GDM1 (cell line): Measurements from ENCODE around the gene TTC9C.
"Not testable (repeated sequence)": the region's sequence is repeated elsewhere in the genome, so short reads cannot be mapped to it uniquely, and the experiment has no call there.

Experiments used
- DNase-seq: peaks from one replicate; lab custom pipeline; 2025; lab: John Stamatoyannopoulos, UW

TTC9C gene

GRCh38 chr11:62709247-62710000 lies 18.9 kb upstream of the TTC9C start:
- DNase-seq, result peak; percentile 95

GRCh38 chr11:62710001-62710345 lies 18.3 kb upstream of the TTC9C start:
- DNase-seq, result no peak

GRCh38 chr11:62712276-62712812 lies 15.9 kb upstream of the TTC9C start:
- no peak for DNase-seq

DNA sequence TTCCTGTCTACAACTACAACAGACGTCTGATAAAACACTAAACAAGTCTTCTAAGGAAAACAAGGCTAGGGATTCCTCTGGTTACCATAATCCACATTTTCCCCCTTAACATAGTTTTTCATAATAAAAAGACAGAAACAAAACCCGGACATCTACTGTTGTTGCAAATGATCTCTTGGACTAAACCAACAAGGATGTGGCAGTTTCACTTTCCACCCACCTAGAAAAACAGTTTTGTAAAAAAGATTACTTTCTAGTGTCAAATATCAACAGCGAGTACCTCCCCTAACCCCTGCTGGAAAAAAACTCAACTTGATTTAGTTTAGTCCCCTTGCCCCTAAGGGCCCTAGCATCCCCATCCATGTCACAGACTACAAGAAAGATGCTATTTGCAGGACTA lies 15.4 kb upstream of the TTC9C start:
- no peak for DNase-seq

GRCh38 chr11:62713343-62713742 lies 14.9 kb upstream of the TTC9C start:
- no peak for DNase-seq

DNA sequence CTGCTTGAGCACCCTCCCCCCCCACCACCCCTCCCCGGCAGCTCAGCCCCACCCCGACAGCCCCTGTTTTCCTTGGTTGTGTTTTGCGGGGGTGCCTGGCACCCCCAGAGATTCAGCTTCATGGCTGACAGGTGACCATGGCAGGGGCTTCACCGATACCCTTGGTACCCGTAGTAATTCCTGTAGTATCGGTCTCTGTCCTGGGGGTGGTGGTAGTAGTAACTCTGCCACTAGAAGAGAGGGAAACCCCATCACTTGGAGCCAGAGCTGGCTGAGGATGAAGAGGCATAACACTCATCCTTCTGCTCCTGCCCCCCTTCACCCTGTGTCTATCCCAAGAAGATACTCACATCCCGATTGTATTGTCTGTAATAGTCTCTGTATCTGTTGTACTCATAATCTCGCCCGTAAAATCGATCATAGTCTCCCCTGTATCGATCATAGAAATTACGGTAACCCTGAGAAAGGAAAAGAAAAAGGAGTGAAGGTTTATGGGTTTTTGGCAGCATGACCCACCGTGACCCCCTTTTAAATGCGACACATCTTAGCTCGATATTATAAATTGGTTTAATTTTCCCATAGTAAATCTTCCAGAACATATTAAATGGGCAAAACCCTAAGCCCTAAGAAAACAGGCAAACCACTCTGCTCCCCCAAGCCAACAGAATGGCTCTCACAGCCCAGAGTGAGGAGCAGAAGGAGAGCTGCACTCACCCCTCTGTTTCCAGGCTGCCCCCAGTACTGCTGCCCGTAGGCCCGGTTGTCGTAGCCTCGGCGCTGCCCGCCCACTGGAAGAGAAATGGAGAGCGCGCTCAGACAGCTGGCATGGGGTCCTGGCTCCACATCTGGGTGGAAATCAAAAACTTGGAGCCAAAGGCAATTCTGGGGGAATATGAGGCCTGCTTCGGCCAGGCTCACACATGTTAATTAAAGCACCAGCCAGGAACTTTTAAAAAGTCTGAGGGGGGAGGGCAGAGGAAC lies 12.8 kb upstream of the TTC9C start:
- DNase-seq, result no peak

DNA sequence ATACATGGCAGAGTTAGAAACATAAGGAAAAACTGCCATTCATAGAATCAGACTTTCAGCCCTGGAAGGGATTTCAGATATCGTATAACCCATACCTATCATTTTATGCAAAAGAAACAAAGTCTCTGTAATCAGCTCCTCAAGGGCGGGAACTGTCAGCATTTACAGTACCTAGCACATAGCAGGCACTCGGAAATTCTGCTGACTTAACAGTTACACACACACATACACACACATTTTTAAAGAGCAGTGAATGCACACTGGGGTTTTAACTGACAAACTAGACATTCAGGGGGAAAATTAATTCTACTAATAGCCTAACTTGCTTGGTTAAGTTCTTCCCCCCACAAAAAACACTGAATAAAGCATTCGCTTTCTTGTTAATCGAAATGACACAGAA lies 12.1 kb upstream of the TTC9C start:
- DNase-seq, result no peak

DNA sequence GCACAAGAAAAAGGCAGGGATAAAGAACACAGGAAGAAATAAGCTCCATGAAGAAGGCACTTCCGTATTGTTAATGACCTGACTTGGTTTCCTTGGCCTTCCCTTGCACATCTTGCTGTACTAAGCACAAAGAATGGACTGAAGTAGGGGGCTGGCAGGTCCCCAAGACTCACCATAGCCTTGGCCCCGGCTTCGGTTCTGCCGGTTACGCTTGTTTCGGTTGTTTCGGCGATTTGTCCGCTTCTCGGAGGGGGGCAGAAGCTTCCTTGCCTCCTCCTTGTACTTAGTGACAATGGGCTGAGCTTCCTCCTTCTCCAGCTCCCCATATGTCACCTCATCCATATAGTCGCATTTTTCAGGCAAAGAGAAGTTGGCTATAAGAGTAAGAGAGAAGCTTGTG lies 11.5 kb upstream of the TTC9C start:
- no peak for DNase-seq

- DNase-seq, result no peak
Observed at GRCh38 chr11:62719302-62719978, 8.8 kb upstream of the TTC9C start.

GRCh38 chr11:62721994-62722393 lies 6.3 kb upstream of the TTC9C start:
- DNase-seq, result peak; percentile 3

GRCh38 chr11:62724171-62724570 lies 4.1 kb upstream of the TTC9C start:
- no peak for DNase-seq

GRCh38 chr11:62725646-62726045 lies 2.6 kb upstream of the TTC9C start:
- DNase-seq, result no peak

DNA sequence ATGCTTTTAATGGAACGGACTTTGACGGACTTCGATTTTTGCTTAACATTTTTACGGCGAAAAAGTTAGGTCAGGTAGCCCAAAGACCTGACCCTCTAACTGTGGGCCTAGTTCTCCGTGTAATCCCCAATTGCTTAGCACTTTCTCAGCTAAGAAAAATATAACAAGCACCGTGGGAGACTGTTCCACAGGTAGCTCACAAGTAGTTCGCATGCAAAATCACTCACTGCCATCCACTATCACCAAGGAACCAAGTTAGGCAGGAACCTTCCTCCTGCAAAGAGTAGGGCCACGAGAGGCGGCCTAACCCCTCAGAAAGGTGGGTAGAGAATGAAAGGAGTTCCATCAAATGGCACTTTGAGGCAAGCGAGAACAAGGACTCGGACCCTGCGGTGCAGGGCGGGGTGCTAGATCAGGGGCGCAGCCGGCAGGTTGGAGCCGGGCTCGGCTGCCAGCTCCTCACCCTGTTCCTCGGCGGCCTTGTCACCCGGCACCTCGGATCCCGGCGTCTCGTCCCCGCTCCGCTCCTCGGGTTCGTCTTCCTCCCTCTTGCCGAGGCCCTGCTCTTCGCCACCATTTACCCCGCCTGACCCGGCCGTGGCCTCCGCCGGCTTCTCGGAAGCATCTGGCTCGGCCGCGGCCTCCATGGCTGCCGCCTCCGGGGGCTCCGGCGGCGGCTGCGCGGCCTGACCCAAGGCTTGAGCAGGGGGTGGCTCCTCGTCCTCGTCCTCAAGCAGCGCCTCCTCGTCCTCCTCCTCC lies 2.0 kb upstream of the TTC9C start:
- no peak for DNase-seq

- no peak for DNase-seq
Observed at GRCh38 chr11:62726915-62727164, 1.4 kb upstream of the TTC9C start.

DNA sequence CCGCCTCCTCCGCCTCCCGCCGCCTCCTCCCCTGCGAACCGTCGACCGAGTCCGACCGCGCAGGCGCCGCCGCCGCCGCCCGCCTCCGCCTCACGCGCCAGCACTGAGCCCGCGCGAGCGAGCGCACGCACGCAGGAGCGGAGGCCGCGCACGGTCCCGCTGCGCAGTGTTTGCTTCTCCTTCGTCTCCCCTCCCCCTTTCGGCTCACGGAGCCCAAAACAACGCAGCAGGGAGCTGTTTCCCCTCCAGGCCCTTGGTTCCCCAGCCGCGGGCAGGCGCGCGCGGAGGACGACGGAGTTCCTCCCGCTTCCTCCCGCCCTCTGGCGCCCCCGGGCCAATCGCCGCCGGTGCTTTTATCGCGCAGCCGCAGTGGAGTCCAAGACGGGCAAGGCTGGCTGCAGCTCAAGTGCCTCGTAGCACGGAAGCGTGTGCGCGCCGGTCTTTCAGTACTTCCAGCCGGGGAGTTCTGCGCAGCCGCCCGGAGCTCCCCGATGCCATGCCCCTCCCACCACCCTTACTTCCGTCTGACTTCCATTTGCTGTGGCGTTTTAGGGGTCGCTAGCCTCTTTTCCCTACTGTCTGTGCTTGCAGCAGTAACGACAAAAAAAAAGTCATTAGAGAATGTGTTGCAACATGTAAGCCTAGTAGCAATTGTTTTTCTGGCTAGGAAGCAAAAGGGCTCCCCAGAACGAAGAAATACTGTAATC lies 968 bp upstream of the TTC9C start, which contains the start of gene HNRNPUL2:
TSS of gene HNRNPUL2 (minus strand) at position 293 of the 707 bp plus-strand sequence. CDS start 301 bp downstream, outside the sequence.
- DNase-seq, result peak; percentile 100

DNA sequence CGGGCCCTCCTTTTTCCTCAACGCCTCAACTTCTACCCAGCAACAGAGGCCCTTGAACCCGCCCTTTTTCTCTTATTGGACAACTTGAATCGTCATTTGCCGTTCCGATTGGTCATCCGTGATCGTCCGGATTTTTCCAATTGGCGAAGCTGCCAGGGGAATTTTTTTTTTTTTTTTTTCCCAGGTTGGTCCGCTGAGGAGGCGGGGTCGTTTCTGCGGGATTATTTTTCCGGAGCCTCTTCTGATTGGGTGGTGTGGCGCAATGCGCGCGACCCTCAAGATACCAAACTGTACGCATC lies 465 bp upstream of the TTC9C start:
- peak; percentile 91 for DNase-seq

GRCh38 chr11:62730076-62730475 lies 1.8 kb downstream of the TTC9C start:
- not testable (repeated sequence) for DNase-seq

DNA sequence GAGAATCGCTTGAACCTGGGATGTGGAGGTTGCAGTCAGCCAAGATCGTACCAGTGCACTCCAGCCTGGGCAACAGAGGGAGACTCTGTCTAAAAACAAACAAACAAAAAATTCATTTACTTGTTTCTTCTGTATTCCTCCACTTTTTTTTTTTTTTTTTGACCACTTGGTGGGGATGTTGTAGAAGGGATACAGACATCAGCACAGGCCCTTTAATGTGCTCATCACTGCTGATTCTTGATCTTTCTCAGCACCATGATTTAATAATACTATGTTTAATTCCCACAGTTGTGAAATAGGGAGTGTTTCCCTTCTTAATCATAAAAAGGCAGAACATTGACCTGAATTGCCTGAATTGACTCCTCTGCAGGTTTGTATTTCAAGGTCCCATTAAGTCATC lies 4.5 kb downstream of the TTC9C start:
- no peak for DNase-seq

GRCh38 chr11:62737196-62737595 lies 8.9 kb downstream of the TTC9C start:
- DNase-seq, result no peak

DNA sequence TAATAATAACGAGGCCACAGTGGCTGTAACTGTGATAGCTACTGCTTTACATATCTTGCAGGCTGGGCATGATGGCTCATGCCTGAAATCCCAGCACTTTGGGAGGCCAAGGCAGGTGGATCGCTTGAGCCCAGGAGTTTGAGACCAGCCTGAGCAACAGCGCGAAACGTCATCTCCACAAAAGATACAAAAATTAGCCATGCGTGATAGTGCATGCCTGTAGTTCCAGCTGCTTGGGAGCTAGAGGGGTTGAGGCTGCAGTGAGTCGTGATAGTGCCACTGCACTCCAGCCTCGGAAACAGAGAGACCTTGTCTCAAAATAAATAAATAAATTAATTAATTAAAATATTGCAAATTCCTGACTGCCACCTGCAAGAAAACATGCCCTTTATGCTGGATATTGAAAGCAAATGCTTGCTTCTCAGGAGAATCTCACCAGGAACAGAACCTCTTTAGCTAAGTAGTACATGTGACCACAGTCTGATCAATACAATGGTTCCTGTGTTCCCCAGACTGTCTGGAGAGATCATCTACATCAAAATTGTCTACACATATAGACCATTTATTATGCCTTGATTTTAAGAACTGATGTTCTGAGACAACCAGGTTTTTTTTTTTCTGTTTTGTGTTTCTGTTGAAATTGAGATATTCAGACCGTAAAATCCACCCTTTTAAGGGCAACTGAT lies 19.3 kb downstream of the TTC9C start:
- DNase-seq, result no peak

GRCh38 chr11:62749931-62750330 lies 21.6 kb downstream of the TTC9C start:
- DNase-seq, result not testable (repeated sequence)
